Type B pancreatic cell (in vitro differentiated cells): ENCODE data around the gene LRMDA. TPM values are rescaled to one million over a fixed set of nuclear protein-coding genes. Genes with fewer than 3 reads are reported as not detected.

Source experiments
- DNase-seq: peaks from one replicate; pipeline ENCODE4 v3.0.0; 2021; ENCODE audit warnings: mixed read lengths; ENCODE audit not compliant: unreplicated experiment; ENCODE audit errors: extremely low spot score
- H3K27ac Mint-ChIP-seq: 2 replicates; pipeline ENCODE4 v1.8.0; 2021; ENCODE audit warnings: mild to moderate bottlenecking, mixed read lengths
- H3K27me3 Mint-ChIP-seq: 2 replicates; pipeline ENCODE4 v1.8.0; 2021; ENCODE audit warnings: mixed read lengths
- H3K36me3 Mint-ChIP-seq: 2 replicates; pipeline ENCODE4 v1.8.0; 2021; ENCODE audit warnings: mixed read lengths
- H3K4me1 Mint-ChIP-seq: one replicate; pipeline ENCODE4 v1.8.0; 2021; ENCODE audit warnings: mixed read lengths; ENCODE audit not compliant: unreplicated experiment
- H3K4me3 Mint-ChIP-seq: 2 replicates; pipeline ENCODE4 v1.8.0; 2021; ENCODE audit warnings: mild to moderate bottlenecking, mixed read lengths
- H3K9me3 Mint-ChIP-seq: 2 replicates; pipeline ENCODE4 v1.8.0; 2021; ENCODE audit warnings: mixed read lengths
- CTCF ChIP-seq: fragments of 200-600 bp; sonication (generic); conservative IDR thresholded peaks from 2 replicates; pipeline ENCODE4 v1.5.0; 2021; ENCODE audit warnings: antibody characterized with exemption, mild to moderate bottlenecking
- total RNA-seq: library from RNA; stranded (reverse); gene quantifications from 2 replicates; pipeline ENCODE4 v1.2.1, GENCODE V29; 2021; ENCODE audit warnings: low replicate concordance

LRMDA gene
- total RNA-seq, 1 donor from 2014 or later, result 2.0 TPM

DNA sequence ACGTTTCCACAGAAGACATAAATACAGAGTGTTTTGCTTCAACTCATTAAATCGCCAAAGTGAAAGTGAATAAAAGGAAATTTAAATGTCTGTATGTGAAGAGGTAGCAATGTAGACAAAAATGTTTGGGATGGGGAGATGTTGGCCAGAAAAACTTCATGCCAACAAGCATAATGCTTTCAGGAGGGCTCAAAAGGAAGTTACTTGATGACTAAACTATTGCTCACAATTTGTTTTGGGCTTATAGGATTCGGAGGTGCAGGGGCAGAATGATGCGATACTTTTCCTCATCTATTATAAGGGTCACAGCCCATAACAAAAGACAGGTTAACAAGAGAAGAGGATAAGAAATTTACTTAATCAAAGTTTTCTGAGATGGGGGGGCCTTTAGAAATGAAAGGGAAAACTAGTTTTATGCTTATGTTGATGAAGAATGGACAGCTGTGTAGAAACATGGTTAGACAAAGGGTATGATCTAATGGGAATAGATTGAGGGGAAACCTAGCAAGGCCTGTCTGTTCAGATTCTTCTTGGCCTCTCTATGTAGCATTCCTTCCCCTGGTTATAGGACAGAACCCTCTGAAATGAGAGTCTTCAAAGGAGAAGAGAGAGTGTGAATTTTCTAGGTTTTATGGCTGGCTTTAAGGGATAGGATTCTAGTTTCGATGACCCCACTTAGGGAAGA lies 898.6 kb downstream of the LRMDA start:
- peak overlapping the region; percentile 63 for H3K4me3 Mint-ChIP-seq
- H3K27me3 Mint-ChIP-seq, result peaks cover 3% of the 10 kb centered on the region
- H3K36me3 Mint-ChIP-seq, result no peaks in the 10 kb centered on the region
- DNase-seq, result no peak
- TF ChIP-seq CTCF, result no peak
- H3K9me3 Mint-ChIP-seq, result peaks cover 4% of the 10 kb centered on the region
- H3K27ac Mint-ChIP-seq, result peak overlapping the region; percentile 40
- H3K4me1 Mint-ChIP-seq, result peaks cover 6% of the 10 kb centered on the region

DNA sequence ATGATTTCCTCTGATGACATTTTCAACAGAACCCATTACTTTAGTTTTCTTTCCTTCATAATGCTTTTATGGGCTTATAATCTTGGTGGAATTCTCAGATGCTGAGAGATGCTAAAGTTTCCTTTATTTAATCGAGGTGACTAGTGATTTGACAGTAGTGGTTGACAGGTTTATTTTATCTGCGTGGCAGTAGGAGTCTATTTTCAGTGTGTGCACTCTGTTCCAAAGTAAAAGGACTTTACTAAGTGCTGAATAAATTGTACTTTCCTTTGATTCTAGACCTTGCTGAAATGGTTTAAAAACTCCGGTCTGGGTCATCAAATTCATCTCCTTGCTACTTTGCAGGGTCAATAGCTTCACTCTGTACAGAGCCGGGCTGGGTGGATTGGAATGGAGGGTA lies 900.3 kb downstream of the LRMDA start:
- DNase-seq, result no peak
- no peak overlapping the region for H3K27ac Mint-ChIP-seq
- peaks cover 23% of the 10 kb centered on the region for H3K4me1 Mint-ChIP-seq
- peaks cover 3% of the 10 kb centered on the region for H3K27me3 Mint-ChIP-seq
- peaks cover 11% of the 10 kb centered on the region for H3K9me3 Mint-ChIP-seq
- H3K36me3 Mint-ChIP-seq, result no peaks in the 10 kb centered on the region
- no peak overlapping the region for H3K4me3 Mint-ChIP-seq
- TF ChIP-seq CTCF, result no peak

- no peak for DNase-seq
- Mint-ChIP-seq H3K27ac (no peak overlapping the region), H3K9me3 (peaks cover 18% of the 10 kb centered on the region), H3K4me3 (no peak overlapping the region), H3K36me3 (no peaks in the 10 kb centered on the region), H3K27me3 (peaks cover 3% of the 10 kb centered on the region), H3K4me1 (peaks cover 30% of the 10 kb centered on the region)
- no peak for TF ChIP-seq CTCF
Observed at GRCh38 chr10:76333326-76333725, 901.9 kb downstream of the LRMDA start.

GRCh38 chr10:76333796-76334195 lies 902.4 kb downstream of the LRMDA start:
- no peak overlapping the region for H3K27ac Mint-ChIP-seq
- no peak overlapping the region for H3K4me3 Mint-ChIP-seq
- H3K4me1 Mint-ChIP-seq, result peaks cover 30% of the 10 kb centered on the region

DNA sequence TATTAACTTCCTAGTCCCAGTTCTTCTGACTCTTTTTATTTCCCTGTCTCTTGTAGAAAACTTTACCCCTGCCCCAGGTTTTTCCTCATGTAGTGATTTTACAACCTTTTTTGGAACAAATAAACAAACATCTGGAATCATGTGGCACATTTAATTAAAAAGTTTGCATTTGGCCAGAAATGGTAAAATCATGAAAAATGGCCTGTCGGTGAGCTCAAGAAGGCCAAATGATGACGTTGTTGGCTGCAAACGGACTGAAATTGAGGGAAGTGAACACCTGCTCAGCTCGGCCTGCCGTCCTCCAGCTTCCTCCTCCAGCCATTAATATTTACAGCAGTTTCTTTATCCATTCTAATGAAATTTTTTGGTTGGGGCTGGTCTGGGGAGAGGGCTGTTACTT lies 902.8 kb downstream of the LRMDA start:
- no peak for TF ChIP-seq CTCF
- Mint-ChIP-seq H3K4me3 (no peak overlapping the region), H3K27me3 (peaks cover 3% of the 10 kb centered on the region), H3K36me3 (no peaks in the 10 kb centered on the region), H3K9me3 (peaks cover 18% of the 10 kb centered on the region), H3K4me1 (peaks cover 30% of the 10 kb centered on the region), H3K27ac (no peak overlapping the region)
- no peak for DNase-seq

More at GRCh38 chr10:76333796-76334195, 902.4 kb downstream of the LRMDA start:
- no peak for TF ChIP-seq CTCF
- Mint-ChIP-seq H3K9me3 (peaks cover 18% of the 10 kb centered on the region), H3K27me3 (peaks cover 3% of the 10 kb centered on the region), H3K36me3 (no peaks in the 10 kb centered on the region)
- DNase-seq, result no peak
